HG03103 (cell line): ENCODE data around the gene CSTB.

Experiments used
- ATAC-seq: cut with Tn5 transposase; IDR thresholded peaks from one replicate; pipeline ENCODE4 v1.9.1; 2021; ENCODE audit warnings: low read depth; ENCODE audit not compliant: unreplicated experiment

CSTB gene

GRCh38 chr21:43769325-43769958, 6.7 kb downstream of the CSTB start:
- ATAC-seq, result no peak

GRCh38 chr21:43768868-43769167, 7.3 kb downstream of the CSTB start:
- ATAC-seq, result no peak

GRCh38 chr21:43767984-43768867, 7.9 kb downstream of the CSTB start:
- no peak for ATAC-seq

- no peak for ATAC-seq
These were observed 8.6 kb downstream of the CSTB start for GRCh38 chr21:43767498-43767983.

- no peak for ATAC-seq
These were observed 9.2 kb downstream of the CSTB start for GRCh38 chr21:43766734-43767497.

- ATAC-seq, result no peak
These were observed 11.3 kb downstream of the CSTB start for GRCh38 chr21:43764576-43765495.

GRCh38 chr21:43763901-43764523, 12.1 kb downstream of the CSTB start:
- ATAC-seq, result no peak

GRCh38 chr21:43762303-43763128, 13.6 kb downstream of the CSTB start:
- no peak for ATAC-seq

GRCh38 chr21:43761886-43762285, 14.2 kb downstream of the CSTB start:
- no peak for ATAC-seq

GRCh38 chr21:43760391-43760958, 15.6 kb downstream of the CSTB start:
- ATAC-seq, result no peak

- no peak for ATAC-seq
These were observed 16.5 kb downstream of the CSTB start for GRCh38 chr21:43759651-43760050.

- no peak for ATAC-seq
These were observed 17.3 kb downstream of the CSTB start for GRCh38 chr21:43758811-43759210.

- ATAC-seq, result no peak
These were observed 17.9 kb downstream of the CSTB start for GRCh38 chr21:43758111-43758641.

GRCh38 chr21:43757601-43758000, 18.5 kb downstream of the CSTB start:
- no peak for ATAC-seq

- ATAC-seq, result no peak
These were observed 20.1 kb downstream of the CSTB start for GRCh38 chr21:43755820-43756594.

- no peak for ATAC-seq
These were observed 20.9 kb downstream of the CSTB start for GRCh38 chr21:43754948-43755781.

GRCh38 chr21:43753439-43753799, 22.7 kb downstream of the CSTB start:
- ATAC-seq, result no peak
